Fibroblast of mammary gland (primary cell): Measurements from ENCODE around the gene FBXL15.
A peak's percentile ranks its signal among the peaks of the same experiment; 100 is the strongest.

ENCODE experiments used
- DNase-seq: peaks from one replicate; pipeline ENCODE4 v3.0.0-alpha.2; 2010; ENCODE audit warnings: low read depth
- H3K4me3 ChIP-seq: 2 replicates; pipeline ENCODE4 v1.5.1; 2011; ENCODE audit warnings: low read depth, mild to moderate bottlenecking, low read length, moderate library complexity; ENCODE audit not compliant: control insufficient read depth
- CTCF ChIP-seq: conservative IDR thresholded peaks from 2 replicates; pipeline ENCODE4 v1.5.1; 2011; ENCODE audit warnings: low read depth, low read length, inconsistent platforms; ENCODE audit not compliant: control insufficient read depth, insufficient read depth

Gene FBXL15

GRCh38 chr10:102405108-102405571 lies 15.5 kb upstream of the FBXL15 start:
- DNase-seq: no peak
- no peak overlapping the region for H3K4me3 ChIP-seq
- no peak for TF ChIP-seq CTCF

- H3K4me3 ChIP-seq: no peak overlapping the region
- no peak for DNase-seq
- no peak for TF ChIP-seq CTCF
These were observed 15.0 kb upstream of the FBXL15 start for GRCh38 chr10:102405632-102406031.

DNA sequence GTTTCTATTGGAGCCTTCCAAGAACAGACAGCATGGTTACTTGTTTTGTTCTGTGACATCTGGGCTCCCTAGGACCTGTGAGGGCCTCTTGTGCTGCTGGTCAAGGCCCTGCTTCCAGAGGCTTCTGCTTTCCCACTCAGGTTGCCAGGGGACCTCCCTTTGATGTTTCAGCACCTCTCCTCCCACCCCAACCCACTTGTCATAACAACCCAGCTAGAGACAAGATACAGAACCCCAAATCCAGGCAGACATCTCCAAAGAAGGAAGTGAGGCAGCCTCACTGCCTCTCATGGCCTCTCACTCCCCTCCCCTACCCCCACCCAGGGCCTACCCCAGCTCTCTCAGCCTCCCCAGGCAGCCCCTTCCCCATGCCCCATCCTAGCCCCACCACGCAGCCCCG lies 13.8 kb upstream of the FBXL15 start:
- DNase-seq: no peak

DNA sequence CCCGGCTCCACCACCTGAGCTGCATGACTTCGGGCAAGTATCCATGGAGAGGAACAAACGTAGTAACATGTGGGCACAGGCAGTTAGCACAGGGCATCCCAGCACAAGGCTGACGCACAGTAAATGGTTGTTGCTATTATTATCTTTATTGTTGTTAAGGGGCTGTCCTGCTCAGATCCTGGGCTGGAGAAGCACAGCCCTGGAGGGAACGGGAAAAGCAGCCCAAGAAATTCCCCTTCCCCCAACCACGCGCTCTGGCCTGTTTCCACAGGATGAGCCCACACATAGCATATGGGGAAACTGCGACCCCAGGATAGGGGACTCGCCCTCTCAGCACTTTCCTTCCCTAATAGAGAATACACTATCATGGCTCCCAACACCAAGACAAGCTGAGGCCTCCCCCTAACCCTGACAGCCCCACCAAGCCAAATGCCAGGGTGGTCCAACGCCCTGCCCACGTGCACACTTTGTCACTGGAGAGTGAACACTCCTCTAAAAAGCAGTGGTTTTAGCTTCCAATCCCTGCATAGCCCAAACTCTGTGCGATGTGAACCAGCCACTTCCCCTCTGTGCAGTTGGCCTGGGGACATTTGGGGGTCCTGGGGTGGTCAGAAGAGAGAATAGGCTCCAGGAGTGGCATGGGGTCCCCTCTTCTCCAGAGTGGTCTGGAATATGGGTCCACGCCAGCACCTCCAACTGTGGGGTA lies 13.1 kb upstream of the FBXL15 start:
- no peak overlapping the region for H3K4me3 ChIP-seq
- TF ChIP-seq CTCF: no peak
- DNase-seq: no peak

More for the DNA sequence above, 13.8 kb upstream of the FBXL15 start:
- no peak for TF ChIP-seq CTCF
- H3K4me3 ChIP-seq: no peak overlapping the region

- H3K4me3 ChIP-seq: peak overlapping the region; percentile 35
- no peak for TF ChIP-seq CTCF
- DNase-seq: peak; percentile 43
These were observed 12.4 kb upstream of the FBXL15 start for GRCh38 chr10:102408131-102408727.

DNA sequence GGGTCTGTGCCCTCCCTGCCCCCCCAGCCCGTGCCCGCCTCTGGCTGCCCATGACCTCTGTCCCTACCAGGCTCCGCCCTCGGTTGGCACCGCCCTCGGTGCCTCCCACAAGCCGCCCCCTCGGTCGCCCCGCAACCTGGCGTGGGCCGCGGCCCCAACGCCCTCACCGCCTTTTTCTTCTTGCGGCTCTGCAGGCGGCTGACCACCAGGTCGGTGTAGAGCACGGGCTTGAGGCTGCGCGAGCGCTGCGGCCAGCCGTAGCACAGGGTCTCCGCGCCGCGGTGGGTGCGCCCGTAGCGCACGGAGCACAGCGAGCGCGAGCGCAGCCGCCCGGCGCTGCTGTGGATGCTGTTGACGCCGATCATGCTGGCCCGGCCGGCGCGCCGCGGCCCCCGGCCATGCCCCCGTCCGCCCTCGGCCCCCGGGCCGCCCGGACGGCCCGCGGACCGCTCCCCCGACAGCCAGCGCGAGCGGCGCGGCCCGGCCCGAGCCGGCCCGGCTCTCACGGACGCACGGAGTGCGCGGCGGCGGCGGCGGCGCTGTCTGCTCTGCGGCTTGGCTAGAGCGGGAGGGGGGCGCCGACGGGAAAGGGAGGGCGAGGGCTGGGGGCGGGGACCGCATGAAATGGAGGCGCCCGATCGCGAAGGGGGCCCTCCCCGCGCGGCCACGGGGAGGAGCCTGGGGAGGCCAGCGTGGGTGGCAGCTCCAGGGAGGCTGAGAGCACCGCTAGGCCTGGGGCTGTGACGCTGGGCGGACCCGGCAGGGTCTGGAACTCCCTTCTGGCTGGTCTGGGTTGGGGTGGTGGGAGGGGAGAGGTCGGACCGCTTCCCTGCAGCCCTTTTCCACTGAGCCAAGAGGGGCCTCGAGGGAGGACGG lies 11.7 kb upstream of the FBXL15 start:
- TF ChIP-seq CTCF: no peak
- no peak for DNase-seq
- peak overlapping the region; percentile 35 for H3K4me3 ChIP-seq
